Measurements from ENCODE around the gene ENDOU. TPM values are rescaled to one million over a fixed set of nuclear protein-coding genes. Genes with fewer than 3 reads are reported as not detected.

The ENDOU gene, protein sequence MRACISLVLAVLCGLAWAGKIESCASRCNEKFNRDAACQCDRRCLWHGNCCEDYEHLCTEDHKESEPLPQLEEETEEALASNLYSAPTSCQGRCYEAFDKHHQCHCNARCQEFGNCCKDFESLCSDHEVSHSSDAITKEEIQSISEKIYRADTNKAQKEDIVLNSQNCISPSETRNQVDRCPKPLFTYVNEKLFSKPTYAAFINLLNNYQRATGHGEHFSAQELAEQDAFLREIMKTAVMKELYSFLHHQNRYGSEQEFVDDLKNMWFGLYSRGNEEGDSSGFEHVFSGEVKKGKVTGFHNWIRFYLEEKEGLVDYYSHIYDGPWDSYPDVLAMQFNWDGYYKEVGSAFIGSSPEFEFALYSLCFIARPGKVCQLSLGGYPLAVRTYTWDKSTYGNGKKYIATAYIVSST
- not detected in 2 replicates for total RNA-seq

DNA sequence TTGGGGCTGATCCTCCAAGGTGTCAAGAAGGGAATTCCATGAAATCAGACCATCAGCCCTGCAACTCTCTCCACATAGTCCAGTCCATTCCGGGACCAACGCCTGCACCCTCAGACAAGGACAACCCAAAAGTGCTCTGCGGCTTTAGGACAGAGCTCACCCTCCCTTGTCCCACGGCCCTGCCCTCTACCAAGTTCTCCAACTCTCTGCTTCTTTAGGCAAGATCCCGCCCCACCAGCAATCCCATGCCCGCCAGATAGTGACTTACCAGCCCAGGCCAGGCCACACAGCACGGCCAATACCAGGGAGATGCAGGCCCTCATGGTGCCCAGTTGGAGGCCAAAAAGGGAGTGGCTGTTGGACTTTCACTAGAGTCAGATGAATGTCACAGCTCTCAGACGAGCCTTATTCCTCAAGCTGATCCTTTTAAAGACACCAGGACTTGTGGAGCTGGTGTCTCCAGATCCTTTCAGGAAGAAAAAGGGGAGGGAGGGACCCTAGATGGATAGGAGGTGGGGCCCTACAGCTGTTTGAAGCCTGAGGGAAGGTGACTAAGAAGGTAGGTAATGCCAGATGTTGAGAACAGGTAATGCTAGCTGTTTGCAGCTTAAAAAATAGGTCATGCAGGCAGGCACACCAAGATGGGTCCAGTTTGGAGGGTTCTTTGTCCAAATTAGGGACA lies at the start of gene ENDOU:
Gene ENDOU (minus strand): TSS at position 400 of the 682 bp plus-strand sequence. CDS start 77 bp downstream, at position 323.
- no peak for DNase-seq (ENCODE audit: extremely low read depth, low read depth, low spot score)

DNA sequence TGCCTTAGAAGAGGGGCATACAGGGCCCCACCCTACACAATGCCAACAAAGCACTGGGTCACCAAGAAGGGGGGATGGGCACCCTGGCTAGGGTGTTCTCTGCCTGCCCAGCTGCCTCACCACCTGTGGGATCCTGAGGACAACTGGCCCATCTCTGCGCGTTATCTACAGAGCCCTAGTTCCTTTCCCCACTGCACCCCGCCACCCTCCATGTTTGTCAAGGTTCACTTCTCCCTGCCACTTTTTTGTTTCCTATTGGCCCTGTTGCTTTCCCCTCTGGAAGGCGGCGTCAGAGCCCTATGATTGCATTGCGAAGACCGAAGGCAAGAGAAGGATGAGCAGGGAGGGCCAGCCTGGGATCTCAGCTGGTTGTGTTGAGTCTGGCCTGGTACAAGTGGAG lies 49.4 kb upstream of the ENDOU start:
- no peak for DNase-seq (ENCODE audit: extremely low read depth, low read depth, low spot score)

DNA sequence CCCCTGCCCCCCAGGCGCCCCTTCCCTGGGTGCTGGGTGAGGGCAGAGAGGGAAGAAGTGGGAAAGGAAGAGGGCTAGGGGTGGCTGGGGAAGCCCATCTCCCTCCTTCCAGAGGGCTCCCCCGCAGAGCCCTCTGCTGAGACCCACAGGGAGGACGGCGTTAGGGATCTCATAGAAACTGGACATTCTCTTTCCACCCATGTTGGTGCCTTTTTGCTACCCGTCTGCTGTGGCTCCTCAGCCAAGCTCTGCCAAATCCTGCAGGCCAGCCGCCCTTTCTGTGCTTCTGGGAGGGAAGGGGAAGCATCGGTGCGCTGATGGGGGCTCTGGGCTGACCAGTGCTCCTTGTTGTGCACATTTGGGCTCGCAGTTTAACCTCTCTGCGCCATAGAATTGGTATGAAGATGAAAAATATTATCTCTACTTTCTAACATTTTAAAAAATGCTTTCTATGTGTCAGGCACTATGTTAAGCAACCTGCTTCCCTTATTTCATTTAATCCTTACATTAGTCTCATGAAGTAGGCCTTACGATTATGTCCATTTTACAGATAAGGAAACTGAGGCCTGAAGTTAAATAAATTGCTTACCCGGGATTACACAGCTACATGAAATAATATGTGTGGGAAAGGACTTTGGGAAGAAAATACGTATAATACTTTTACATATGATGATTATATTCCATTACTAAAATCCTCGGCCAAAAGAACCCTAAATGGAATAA lies 48.7 kb upstream of the ENDOU start:
- no peak for DNase-seq (ENCODE audit: extremely low read depth, low read depth, low spot score)

DNA sequence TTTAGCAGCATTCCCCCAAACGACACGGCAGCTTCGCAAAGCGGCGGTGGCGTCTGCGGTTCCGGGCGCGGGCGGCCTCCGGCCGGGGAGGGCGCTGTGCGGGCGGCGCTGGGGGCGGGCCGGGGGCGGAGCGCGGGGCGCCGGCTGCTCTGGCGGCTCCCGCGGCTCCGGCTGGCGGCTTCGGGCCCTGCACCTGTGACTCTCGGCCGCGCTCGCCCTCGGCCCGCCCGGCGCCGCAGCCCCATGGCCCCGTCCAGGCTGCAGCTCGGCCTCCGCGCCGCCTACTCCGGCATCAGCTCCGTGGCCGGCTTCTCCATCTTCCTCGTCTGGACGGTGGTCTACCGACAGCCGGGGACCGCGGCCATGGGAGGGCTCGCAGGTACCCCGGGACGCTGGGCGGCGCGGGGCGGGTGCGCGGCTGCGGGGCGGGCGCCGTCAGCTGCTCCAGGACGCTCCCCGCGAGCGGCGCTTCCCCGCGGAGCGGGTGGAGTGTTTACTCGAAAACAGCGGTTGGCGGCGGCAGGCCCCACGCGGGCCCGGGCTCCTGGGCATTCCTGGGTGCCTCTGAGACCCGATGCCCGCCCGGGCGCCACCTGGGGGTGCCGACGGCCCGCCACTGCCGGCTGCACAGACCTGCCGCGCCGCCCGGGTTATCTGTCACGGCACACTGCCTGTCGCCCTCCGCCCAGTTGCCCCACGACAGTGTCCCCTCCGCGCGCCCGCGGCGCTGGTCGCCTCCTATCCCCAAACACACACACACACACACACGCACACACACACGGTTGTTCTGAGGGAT lies 48.0 kb upstream of the ENDOU start, which contains the start of gene SLC48A1:
Gene SLC48A1 (plus strand): TSS at position 177 of the 796 bp plus-strand sequence. CDS start 67 bp downstream, at position 244.
- DNase-seq (ENCODE audit: extremely low read depth, low read depth, low spot score) = no peak

DNA sequence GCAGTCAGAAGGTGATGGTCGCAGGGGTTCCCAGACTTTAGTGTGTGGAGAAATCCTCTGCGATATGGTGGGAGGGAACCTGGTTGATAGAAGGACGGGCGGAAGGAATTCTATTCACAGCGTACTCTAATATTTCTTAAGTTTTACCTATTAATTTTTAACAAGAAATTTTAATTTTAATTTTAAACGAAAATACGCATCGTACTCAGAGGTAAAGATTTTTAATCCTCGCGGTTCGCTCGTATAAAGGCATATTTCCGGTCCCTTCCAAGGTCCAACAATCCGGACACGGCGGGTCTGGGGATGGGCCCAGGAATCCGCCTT lies 47.4 kb upstream of the ENDOU start:
- no peak for DNase-seq (ENCODE audit: extremely low read depth, low read depth, low spot score)

DNA sequence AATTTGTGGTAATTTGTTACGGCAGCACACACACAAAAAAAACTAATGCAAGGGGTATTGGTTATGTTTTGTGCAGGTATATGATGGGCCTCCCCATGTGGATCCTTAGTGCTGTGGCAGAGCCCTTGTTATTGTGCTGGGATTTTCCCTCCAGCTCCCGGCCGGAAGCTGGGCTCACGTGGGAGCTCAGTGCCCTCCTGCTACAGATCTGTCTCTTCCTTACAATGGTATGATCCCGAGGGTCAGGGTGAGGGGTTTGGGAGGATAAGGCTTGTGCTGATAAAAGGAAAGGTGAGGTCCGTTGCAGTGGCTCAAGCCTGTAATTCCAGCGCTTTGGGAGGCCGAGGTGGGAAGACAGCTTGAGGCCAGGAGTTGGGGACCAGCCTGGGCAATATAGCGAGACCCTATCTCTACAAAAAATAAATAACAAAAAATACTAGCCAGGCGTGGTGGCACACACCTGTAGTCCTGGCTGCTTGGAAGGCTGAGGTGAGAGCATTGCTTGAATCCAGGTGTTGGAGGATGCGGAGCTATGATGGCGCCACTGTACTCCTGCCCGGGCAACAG lies 46.9 kb upstream of the ENDOU start:
- DNase-seq (ENCODE audit: extremely low read depth, low read depth, low spot score) = no peak

DNA sequence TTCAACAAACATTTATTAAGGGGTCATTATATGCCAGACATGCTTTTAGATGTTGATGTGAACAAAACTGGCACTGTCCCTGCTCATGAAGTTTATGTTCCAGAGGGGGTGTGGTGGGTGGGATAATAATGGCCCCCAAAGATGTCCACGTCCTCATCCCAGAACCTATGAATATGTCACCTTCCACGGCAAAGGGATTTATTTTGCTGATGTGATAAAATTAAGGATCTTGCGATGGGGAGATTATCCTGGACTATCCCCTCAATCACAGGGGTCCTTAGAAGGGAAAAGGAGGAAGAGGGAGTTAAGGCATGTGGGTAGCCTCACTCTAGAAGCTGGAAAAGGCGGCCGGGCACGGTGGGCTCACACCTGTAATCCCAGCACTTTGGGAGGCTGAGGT lies 46.0 kb upstream of the ENDOU start:
- DNase-seq (ENCODE audit: extremely low read depth, low read depth, low spot score) = no peak

DNA sequence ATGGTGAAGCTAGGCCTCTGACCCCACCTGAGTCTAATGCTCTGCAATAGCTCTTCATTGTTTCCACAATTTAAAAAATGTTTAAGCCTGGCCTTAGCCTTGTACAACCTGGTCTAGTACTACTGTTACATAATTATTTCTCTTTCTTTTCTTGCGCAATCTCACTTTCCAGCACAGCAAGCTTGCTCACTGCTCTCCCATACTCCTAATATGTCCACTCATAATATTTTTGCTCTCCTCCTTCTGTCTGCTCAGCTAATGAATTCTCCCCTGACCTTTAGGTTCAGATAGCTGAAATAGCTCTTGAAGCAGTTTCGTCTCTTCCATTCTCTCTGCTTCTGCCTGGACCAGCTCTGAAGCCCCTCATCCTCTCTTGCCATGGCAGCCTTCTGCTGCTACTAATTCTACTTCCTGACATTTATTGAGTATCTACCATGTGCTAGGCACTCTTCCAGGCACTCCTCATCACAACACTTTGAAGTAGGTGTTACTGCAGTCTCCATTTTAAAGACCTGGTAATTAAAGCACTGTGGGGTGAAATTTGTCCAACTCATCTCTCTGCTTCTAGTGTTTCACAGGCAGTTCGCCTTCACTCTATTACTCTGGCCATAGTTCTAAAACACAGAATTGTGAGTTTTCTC lies 44.9 kb upstream of the ENDOU start:
- DNase-seq (ENCODE audit: extremely low read depth, low read depth, low spot score) = no peak

DNA sequence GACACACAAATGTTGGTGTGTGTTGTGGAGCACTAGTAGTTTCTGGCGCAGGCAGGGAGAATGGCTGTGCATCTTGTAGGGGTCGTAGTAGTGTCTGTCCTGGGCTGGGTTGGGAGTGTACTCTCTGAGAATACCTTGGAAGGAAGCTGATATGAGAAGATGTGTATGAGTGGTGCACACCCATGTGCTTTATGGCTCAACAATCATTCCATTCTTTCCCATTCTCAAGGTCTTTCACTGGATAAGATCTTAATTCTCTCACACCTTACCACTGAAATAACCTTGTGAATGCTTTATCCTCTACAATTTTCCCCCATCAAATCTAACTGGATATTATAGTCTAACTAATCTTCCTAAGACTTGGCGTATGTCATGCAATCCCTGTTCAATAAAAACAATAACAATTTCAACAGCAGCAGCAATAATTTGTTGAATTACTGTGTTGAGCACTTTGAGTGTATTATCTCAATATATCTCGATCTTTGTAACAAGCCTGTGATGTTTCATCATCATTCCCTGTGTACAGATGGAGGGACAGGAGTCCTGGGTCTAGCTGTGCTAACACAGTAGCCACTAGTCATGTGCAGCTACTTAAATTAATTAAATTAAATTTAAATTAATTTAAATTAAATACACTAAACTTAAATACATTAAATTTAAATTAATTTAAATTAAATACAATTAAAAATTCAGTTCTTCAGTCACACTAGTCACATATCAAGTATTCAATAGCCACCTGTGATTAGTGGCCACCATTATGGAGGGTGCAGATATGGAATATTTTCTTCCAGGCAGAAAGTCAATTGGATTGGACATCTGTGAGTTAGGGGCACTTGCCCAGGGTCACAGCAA lies 44.2 kb upstream of the ENDOU start:
- no peak for DNase-seq (ENCODE audit: extremely low read depth, low read depth, low spot score)

DNA sequence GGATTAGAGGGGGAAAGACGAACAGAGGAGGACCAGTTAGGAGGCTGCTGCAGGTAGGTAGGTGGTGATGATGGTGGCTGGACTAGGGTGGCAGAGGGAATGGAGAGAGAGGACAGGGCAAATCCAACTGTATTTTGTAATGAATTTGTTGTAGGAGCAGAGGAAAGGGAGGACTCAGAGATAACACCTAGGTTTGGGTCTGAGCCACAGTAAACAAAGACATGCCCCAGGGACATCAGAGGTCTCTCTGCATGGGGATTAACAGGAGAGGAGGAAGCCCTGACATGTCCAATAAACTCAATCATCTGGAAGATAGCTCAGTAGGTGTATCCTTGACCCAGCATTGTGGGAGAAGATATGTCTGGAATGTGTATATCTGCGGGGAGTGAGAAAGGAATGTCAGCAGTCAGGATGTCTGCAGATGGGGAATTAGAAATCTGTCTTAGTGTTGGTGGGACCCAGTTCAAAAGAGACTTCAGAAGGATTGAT lies 43.1 kb upstream of the ENDOU start:
- DNase-seq (ENCODE audit: extremely low read depth, low read depth, low spot score) = no peak

DNA sequence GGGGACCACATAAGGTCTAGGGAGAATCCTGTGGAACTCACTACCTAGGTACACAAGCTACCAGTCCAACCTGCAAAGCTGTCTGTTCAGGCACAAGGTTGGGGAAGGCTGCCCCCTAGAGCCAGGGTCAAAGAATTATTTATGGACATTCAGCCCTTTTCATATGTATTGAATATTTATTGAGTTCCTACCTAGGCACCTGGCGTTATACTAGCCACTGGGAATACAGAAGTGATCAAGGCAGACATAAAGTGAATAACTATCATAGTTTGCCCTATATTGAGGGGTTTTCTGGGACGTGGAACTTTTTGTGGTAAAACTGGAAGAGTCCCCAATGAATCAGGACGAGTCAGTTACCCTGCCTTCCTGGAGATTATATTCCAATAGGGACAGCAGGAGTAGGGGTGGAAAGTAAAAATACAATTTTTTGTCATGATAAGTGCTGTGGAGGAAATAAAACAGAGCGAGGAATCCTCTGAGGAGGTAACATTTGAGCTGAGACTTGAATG lies 42.0 kb upstream of the ENDOU start:
- DNase-seq (ENCODE audit: extremely low read depth, low read depth, low spot score) = no peak

DNA sequence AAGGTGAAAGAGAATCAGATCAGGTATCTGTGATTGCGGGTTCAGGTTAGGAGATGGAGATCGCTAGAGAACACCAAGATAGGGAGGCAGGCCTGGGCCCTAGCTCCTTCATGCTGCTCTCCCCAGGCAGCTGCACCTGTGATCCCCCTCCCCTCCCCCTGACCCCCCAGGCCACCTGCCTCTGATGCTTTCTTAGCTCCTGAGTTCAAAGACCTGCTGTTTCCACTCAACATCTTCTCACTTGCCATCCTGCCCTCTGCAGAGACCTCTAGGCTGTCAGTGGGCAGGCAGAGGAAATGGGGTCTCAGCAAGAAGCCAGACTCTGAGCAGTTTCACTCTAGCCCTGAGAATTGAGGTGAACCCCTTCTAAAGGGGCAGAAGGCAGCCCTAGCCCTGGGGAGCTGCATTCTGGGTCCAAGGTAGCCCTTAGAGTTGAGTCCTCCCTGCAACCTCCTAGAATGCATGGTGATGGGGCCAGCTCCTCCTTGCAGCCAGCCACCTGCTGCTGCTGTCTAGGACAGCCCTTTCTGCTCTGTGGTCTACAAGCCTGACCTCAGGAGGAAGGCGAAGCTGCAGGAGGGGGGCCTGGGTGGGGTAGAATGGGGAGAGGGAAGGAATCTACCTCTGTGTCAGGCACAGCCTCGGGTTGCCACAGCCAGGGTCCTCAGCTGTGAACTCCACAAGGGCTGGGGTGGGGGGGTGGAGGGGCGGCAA lies 41.4 kb upstream of the ENDOU start:
- DNase-seq (ENCODE audit: extremely low read depth, low read depth, low spot score) = no peak

DNA sequence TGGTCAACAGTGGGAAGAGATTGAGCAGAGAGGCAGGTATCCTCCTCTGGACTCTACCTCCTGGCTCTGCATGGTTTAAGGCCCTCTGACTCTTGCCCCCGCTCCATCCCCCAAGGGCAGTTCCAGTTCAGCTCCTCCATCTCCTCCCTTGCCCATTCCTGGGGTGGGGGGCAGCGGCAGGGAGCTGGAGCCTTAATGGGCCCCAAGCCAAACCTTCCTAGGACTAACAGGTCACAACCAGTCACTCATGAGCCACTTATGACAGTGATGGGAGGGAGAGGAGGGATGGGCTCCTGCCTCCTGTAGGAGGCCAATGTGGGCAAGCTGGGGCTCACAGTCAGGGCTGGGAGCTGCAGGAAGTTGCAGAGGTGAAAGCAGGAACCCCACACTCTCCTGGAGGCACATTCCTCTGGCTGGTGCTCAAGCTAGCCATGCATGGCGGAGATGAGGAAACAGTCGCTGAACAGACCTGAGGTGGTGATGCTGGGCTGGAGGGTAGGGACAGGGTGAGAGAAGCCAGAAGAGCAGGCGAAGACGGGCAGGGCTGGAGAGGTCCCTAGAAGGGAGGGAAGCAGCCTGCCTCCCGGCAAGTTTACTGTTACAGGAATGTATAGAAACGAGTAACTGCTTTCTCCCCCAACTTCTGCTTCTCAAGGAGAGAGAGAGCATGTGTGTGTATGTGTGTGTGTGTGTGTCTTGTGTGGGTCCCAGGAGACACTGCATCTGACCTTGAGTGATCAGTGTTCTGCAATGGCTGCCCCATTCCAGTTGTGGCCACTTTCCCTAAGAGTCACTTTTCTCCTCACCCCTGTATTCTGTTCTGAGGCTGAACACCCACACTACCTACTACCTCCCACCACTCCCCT lies 38.4 kb upstream of the ENDOU start:
- DNase-seq (ENCODE audit: extremely low read depth, low read depth, low spot score) = no peak

DNA sequence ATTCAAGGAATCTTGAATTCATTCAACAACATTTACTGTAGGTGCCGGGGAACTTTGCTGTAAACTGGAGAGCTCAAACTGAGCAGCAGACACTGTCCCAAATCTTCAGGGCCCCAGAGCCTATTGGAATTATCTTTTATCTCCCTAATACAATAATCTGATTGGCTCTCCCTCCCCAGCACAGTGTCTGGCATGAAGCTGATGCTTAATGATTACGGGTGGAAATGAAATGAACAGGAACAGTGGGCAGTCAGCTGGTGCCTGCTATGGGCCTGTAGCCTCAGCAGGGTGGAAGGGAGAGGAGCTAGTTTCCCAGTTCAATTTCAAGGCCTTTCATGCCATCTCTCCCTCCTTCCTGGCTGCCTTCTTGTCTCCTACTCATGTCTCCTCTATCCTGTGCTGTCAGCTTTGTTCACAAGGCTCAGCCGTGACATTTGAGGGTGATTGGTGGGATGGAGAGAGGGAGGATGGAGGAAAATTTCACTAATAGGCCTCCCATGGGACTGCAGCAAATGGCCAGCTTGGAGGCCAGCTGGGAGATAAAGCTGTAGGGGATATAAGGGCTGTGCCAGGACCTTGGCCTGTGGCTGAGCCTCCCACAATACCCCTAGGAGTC lies 37.7 kb upstream of the ENDOU start:
- DNase-seq (ENCODE audit: extremely low read depth, low read depth, low spot score) = no peak

DNA sequence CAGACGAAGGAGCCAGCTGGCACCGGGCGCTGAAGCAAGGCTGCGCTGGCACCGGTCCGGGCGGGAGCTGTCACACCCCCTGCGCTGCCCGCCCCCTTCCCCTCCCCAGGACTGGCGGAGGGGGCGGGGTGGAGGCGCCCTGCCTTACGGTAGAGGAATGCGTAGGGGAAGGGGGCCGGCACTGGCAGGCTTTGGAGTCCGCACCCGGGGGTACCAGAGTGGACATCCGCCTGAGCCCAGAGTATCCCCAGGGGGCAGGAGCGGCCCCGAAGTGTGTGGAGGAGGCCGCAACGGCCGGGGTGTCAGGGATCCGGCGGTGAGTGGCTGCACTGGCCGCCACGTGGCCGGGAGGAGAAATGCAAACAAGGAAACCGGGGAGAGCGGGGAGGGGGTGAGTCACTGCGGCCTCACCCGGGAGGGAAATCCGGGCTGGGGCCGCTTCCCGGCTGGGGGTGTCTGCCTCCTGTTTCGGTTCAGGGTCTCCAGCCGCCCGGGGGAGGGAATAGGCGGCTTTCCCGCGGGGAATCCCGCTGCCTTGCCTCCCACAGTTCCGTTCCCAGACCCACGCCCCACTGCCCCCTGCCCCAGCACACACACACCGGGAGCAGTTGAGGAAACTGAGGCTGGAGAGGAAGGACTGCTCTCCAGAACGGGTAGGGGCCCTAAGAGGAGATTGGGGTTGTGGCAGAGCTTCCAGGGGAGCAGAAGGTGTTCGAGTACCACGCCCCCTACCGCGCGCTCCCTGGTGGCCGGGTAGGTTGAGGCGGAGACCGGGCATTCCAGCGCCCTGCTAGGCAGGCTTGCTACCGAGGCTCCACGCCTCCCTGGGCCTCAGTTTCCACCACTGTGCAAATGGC lies 33.8 kb upstream of the ENDOU start, which contains the start of gene RAPGEF3:
Gene RAPGEF3 (minus strand): TSS at position 47 of the 857 bp plus-strand sequence. CDS start 324 bp downstream, outside the sequence.
- peak; percentile 29 for DNase-seq (ENCODE audit: extremely low read depth, low read depth, low spot score)

DNA sequence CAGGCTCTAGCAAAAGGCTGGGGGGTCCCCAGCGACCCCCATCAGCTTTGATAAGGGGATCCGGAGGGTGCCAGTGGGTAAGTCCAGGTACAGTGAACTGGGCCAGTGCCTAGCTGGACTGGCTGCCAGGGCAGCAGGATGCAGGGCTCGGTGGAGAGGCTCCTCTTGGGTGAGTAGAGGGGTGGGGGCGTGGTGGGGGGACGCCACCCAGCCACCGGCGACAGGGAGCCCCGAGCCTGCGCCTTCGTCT lies 33.2 kb upstream of the ENDOU start:
- no peak for DNase-seq (ENCODE audit: extremely low read depth, low read depth, low spot score)
